ENCODE data around the gene DLG2. TPM values are rescaled to one million over a fixed set of nuclear protein-coding genes. Genes with fewer than 3 reads are reported as not detected.

Gene DLG2
- total RNA-seq, 3 donors from 2014 or later (not counting 1 experiment from before 2014, with no cell fraction given) = 1.7 to 2.9 (median 2.2) TPM

DNA sequence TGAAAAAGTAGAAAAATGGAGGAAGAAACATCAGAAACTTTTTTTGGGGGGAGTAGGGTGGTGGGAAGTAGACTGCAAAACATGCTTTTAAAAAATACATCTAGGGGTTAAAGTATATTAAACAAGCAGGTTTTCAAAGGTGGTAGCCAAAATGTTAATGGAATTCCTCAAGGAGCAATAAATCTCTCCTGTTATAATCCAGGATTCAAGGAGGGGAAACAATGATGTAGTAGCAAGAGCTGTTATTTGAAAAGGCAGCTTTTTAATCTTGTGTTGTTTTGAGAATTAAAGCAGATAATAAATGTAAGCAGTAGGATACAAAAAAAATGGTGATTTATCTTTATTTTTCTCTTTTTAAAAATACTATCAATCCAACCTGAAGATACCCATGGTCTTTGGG is 1604.4 kb downstream of the DLG2 start:
- H3K4me3 Mint-ChIP-seq = no peak overlapping the region
- Histone ChIP-seq H3K9me3 (ENCODE audit: control insufficient read depth, insufficient read depth, low read length) (no peaks in the 10 kb centered on the region), H3K36me3 (ENCODE audit: control insufficient read depth, insufficient read depth, low read length) (no peaks in the 10 kb centered on the region), H3K4me1 (ENCODE audit: control insufficient read depth, insufficient read depth, low read length) (no peaks in the 10 kb centered on the region), H3K4me3 (ENCODE audit: low read length) (no peak overlapping the region), H3K27me3 (ENCODE audit: control insufficient read depth, insufficient read depth, low read length) (no peaks in the 10 kb centered on the region), H3K27ac (ENCODE audit: low read length) (no peak overlapping the region)
- no peaks in the 10 kb centered on the region for H3K27me3 Mint-ChIP-seq (ENCODE audit: low read depth in 2 of 2)
- H3K9me3 Mint-ChIP-seq = peaks cover 10 to 13% of the 10 kb centered on the region in 2 donors
- ATAC-seq (no peak), DNase-seq (no peak)
- no peaks in the 10 kb centered on the region for H3K4me1 Mint-ChIP-seq
- no peaks in the 10 kb centered on the region for H3K36me3 Mint-ChIP-seq
- TF ChIP-seq, protein P1, sequence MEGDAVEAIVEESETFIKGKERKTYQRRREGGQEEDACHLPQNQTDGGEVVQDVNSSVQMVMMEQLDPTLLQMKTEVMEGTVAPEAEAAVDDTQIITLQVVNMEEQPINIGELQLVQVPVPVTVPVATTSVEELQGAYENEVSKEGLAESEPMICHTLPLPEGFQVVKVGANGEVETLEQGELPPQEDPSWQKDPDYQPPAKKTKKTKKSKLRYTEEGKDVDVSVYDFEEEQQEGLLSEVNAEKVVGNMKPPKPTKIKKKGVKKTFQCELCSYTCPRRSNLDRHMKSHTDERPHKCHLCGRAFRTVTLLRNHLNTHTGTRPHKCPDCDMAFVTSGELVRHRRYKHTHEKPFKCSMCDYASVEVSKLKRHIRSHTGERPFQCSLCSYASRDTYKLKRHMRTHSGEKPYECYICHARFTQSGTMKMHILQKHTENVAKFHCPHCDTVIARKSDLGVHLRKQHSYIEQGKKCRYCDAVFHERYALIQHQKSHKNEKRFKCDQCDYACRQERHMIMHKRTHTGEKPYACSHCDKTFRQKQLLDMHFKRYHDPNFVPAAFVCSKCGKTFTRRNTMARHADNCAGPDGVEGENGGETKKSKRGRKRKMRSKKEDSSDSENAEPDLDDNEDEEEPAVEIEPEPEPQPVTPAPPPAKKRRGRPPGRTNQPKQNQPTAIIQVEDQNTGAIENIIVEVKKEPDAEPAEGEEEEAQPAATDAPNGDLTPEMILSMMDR (IDR thresholded peaks at IDR 0.05) = no peak
- H3K27ac Mint-ChIP-seq = no peak overlapping the region
- intact Hi-C loops (cut with micrococcal nuclease) = no loop called here

DNA sequence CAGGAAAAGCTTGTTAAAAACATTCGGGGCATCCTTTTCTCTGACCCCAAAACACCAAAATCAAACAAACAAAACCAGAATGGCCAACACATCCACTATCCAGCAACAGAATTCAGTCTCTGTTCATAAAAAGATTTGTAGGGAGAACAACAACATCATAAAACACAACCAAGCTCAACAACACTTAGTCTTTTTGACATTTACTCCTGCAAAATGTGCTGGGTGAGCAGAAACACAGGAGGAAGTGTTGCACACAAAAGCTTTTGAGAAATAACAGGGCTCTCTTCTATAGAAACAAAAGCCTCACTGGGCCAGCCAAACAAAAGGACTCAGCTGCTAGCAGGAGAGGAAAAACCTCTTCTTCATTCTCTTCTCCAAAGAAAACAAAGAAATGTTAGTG is 1604.9 kb downstream of the DLG2 start:
- TF ChIP-seq, protein P1 (IDR thresholded peaks at IDR 0.05) = no peak
- no peak overlapping the region for H3K4me3 ChIP-seq (ENCODE audit: low read length)
- H3K36me3 ChIP-seq (ENCODE audit: control insufficient read depth, insufficient read depth, low read length) = no peaks in the 10 kb centered on the region
- no peak overlapping the region for H3K27ac Mint-ChIP-seq
- peaks cover 10 to 13% of the 10 kb centered on the region in 2 donors for H3K9me3 Mint-ChIP-seq
- no peak overlapping the region for H3K27ac ChIP-seq (ENCODE audit: low read length)
- intact Hi-C loops (cut with micrococcal nuclease) = no loop called here
- WGBS (ENCODE audit: insufficient coverage) = 36% methylated on average over 1 of the region's 1 CpG
- ATAC-seq (no peak), DNase-seq (no peak)
- H3K27me3 ChIP-seq (ENCODE audit: control insufficient read depth, insufficient read depth, low read length) = no peaks in the 10 kb centered on the region
- no peaks in the 10 kb centered on the region for H3K4me1 ChIP-seq (ENCODE audit: control insufficient read depth, insufficient read depth, low read length)
- no peak overlapping the region for H3K4me3 Mint-ChIP-seq
- no peaks in the 10 kb centered on the region for H3K27me3 Mint-ChIP-seq (ENCODE audit: low read depth in 2 of 2)
- no peaks in the 10 kb centered on the region for H3K9me3 ChIP-seq (ENCODE audit: control insufficient read depth, insufficient read depth, low read length)
- H3K36me3 Mint-ChIP-seq = no peaks in the 10 kb centered on the region
- H3K4me1 Mint-ChIP-seq = no peaks in the 10 kb centered on the region

DNA sequence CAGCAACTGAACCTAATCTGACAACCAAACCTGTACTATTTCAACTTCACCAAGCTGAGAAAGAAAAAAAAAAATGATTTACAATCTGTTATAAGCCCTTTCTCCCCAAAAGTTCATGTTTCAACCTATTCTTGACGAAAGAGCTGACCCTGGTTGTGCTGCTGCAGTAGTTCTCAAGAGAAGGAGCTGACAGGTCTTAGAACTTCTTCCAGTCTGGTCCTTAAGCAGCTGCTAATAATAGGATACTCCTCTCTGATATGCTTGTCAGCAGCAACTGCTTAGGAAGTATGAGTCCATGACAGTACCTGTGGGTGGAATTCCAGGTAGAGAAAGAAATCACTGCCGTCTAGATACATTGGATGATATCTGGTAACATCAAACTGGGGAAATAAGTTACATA is 1605.9 kb downstream of the DLG2 start:
- DNase-seq = no peak
- Histone ChIP-seq H3K27me3 (ENCODE audit: control insufficient read depth, insufficient read depth, low read length) (no peaks in the 10 kb centered on the region), H3K27ac (ENCODE audit: low read length) (no peak overlapping the region), H3K36me3 (ENCODE audit: control insufficient read depth, insufficient read depth, low read length) (no peaks in the 10 kb centered on the region), H3K9me3 (ENCODE audit: control insufficient read depth, insufficient read depth, low read length) (no peaks in the 10 kb centered on the region), H3K4me1 (ENCODE audit: control insufficient read depth, insufficient read depth, low read length) (no peaks in the 10 kb centered on the region), H3K4me3 (ENCODE audit: low read length) (no peak overlapping the region)
- H3K9me3 Mint-ChIP-seq = peaks cover 13 to 15% of the 10 kb centered on the region in 2 donors
- intact Hi-C loops (cut with micrococcal nuclease) = no loop called here
- WGBS (ENCODE audit: insufficient coverage) = 81% methylated on average over 2 of the region's 2 CpGs
- H3K4me1 Mint-ChIP-seq = no peaks in the 10 kb centered on the region
- no peaks in the 10 kb centered on the region for H3K36me3 Mint-ChIP-seq
- no peak overlapping the region for H3K4me3 Mint-ChIP-seq
- TF ChIP-seq, protein P1 (IDR thresholded peaks at IDR 0.05) = no peak
- H3K27me3 Mint-ChIP-seq (ENCODE audit: low read depth in 2 of 2) = no peaks in the 10 kb centered on the region
- H3K27ac Mint-ChIP-seq = no peak overlapping the region
- ATAC-seq = no peak

DNA sequence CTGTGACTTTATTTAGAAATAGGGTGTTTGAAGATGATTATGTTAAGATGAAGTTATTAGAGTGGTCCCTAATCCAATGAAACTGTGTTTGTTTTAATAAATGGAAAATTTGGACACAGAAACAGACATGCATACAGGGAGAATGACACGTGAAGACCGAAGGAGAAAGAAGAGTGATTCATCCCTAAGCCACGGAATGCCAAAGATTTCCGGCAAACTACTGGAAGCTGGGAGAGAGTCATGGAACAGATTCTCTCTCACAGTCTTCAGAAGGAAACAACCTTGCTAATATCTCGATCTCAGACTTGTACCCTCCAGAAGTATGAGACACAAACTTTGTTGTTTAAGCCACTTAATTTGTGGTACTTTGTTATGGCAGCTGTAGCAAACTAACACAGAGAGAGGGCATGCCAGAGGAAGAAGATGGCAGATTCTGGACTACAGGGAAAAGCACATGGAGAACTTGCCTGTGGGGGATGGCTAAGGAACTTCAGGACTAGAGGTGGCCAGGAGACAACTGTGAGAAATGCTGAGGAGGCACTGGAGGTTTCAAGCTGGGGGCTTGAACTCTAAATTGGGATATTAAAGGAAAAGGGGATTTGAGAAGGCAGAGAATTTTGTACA is 1607.5 kb downstream of the DLG2 start:
- intact Hi-C loops (cut with micrococcal nuclease) = no loop called here
- TF ChIP-seq, protein P1 (IDR thresholded peaks at IDR 0.05) = no peak
- Mint-ChIP-seq H3K4me3 (no peak overlapping the region), H3K9me3 (peaks cover 17 to 18% of the 10 kb centered on the region in 2 donors), H3K27ac (no peak overlapping the region), H3K36me3 (no peaks in the 10 kb centered on the region), H3K4me1 (no peaks in the 10 kb centered on the region), H3K27me3 (ENCODE audit: low read depth in 2 of 2) (no peaks in the 10 kb centered on the region)
- Histone ChIP-seq H3K4me1 (ENCODE audit: control insufficient read depth, insufficient read depth, low read length) (no peaks in the 10 kb centered on the region), H3K9me3 (ENCODE audit: control insufficient read depth, insufficient read depth, low read length) (no peaks in the 10 kb centered on the region), H3K4me3 (ENCODE audit: low read length) (no peak overlapping the region), H3K36me3 (ENCODE audit: control insufficient read depth, insufficient read depth, low read length) (no peaks in the 10 kb centered on the region), H3K27me3 (ENCODE audit: control insufficient read depth, insufficient read depth, low read length) (no peaks in the 10 kb centered on the region), H3K27ac (ENCODE audit: low read length) (no peak overlapping the region)
- 97% methylated on average over 5 of the region's 5 CpGs for WGBS (ENCODE audit: insufficient coverage)
- no peak for ATAC-seq
- no peak for DNase-seq
